ENCODE measurements around the gene EGFL7.

EGFL7 gene

GRCh38 chr9:136621019-136621733 lies 41.5 kb upstream of the EGFL7 start:
- Histone ChIP-seq H3K4me3 (no peak overlapping the region), H3K27ac (no peak overlapping the region)

GRCh38 chr9:136621734-136622093 lies 41.0 kb upstream of the EGFL7 start:
- Histone ChIP-seq H3K4me3 (no peak overlapping the region), H3K27ac (no peak overlapping the region)
- DNase-seq (ENCODE audit: low spot score): no peak
- TF ChIP-seq CTCF (IDR thresholded peaks at IDR 0.05): no peak

More at GRCh38 chr9:136621019-136621733, 41.5 kb upstream of the EGFL7 start:
- TF ChIP-seq CTCF (IDR thresholded peaks at IDR 0.05): no peak
- no peak for DNase-seq (ENCODE audit: low spot score)

- Histone ChIP-seq H3K27ac (no peak overlapping the region), H3K4me3 (no peak overlapping the region)
- DNase-seq (ENCODE audit: low spot score): no peak
- TF ChIP-seq CTCF (IDR thresholded peaks at IDR 0.05): no peak
Measured at GRCh38 chr9:136622538-136622948, 40.2 kb upstream of the EGFL7 start.

- no peak for TF ChIP-seq CTCF (IDR thresholded peaks at IDR 0.05)
- no peak overlapping the region for H3K4me3 ChIP-seq
- no peak for DNase-seq (ENCODE audit: low spot score)
- no peak overlapping the region for H3K27ac ChIP-seq
Measured at GRCh38 chr9:136623016-136623841, 39.5 kb upstream of the EGFL7 start.

- no peak for TF ChIP-seq CTCF (IDR thresholded peaks at IDR 0.05)
- Histone ChIP-seq H3K4me3 (no peak overlapping the region), H3K27ac (no peak overlapping the region)
- DNase-seq (ENCODE audit: low spot score): no peak
Measured at GRCh38 chr9:136623842-136624183, 38.9 kb upstream of the EGFL7 start.

GRCh38 chr9:136624184-136624951 lies 38.3 kb upstream of the EGFL7 start:
- H3K27ac ChIP-seq: peak overlapping the region; percentile 33 to 78
- TF ChIP-seq CTCF (IDR thresholded peaks at IDR 0.05): no peak
- peak overlapping the region; percentile 42 for H3K4me3 ChIP-seq
- no peak for DNase-seq (ENCODE audit: low spot score)
